NCI-H1105 treated with DMSO at 0.1 percent for 48 hours (cell line): ENCODE data around the gene PHF20.
A peak's percentile ranks its signal among the peaks of the same experiment; 100 is the strongest.
"Not testable (repeated sequence)": the region's sequence is repeated elsewhere in the genome, so short reads cannot be mapped to it uniquely, and the experiment has no call there.

ENCODE experiments used
- DNase-seq: peaks from one replicate; lab custom pipeline; 2025; lab: John Stamatoyannopoulos, UW

Gene PHF20

DNA sequence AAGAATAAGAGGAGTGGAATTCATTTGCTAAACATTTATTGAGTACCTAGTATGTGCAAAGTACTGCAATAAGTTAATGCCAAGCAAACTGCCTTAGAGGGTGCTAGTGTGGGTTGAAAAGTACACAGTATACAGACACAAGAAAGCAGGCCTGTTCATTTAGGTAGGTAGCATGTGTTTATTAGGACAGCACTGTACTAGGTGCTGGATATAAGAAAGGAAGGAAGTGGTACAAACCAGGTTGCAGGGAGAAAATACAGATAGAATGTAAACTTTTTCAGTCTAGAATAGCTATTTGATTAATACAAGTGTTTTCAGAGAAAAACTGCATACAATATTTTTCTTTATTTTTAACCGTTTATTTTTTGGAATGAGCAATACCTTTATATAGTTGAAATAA is 68.1 kb downstream of the PHF20 start:
- no peak for DNase-seq

DNA sequence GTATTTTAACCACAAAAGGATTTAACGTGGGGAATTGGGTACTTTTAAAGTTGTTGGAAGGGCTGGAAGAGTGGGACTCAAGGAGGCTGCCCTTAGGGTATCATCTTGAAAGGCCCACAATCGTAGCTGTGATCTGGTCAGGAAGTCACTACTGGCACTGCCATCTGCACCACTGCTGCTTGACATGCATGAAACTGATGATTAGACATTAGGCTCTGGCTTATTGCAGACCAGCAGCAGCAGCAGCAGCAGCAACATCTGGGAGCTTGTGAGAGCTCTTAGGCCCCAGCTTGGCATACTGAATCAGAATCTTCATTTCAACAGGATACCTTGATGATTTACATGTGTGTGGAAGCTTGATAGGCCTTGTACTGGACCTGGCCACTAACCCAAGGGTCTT is 68.6 kb downstream of the PHF20 start:
- no peak for DNase-seq

DNA sequence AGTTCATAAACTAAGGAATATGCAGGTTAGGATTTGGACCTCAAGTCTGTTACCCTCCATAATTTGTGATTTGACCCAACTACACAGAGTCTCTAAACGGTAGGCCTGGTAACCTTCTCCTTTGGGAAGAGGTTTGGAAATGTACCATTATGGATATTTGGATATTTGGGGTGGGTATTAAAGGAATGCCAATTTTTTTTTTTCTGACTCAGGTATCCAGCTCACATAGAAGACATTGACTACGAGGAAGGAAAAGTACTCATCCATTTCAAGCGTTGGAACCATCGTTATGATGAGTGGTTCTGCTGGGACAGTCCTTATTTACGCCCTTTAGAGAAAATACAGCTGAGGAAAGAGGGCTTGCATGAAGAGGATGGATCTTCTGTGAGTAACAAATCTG is 70.5 kb downstream of the PHF20 start:
- DNase-seq = no peak

DNA sequence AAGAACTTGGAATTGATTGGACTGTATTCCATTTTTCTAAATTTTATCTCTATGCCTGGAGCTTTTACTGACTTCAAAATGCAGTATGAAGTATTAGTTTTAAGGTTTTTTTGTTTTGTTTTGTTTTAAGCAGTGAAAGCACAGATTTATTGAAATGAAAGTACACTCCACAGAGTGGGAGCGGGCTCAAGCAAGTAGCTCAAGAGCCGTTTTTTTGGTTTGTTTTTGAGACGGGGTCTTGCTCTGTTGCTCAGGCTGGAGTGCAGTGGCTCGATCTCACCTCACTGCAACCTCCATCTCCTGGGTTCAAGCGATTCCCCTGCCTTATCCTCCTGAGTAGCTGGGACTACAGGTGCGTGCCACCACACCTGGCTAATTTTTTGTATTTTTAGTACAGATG is 72.1 kb downstream of the PHF20 start:
- not testable (repeated sequence) for DNase-seq

DNA sequence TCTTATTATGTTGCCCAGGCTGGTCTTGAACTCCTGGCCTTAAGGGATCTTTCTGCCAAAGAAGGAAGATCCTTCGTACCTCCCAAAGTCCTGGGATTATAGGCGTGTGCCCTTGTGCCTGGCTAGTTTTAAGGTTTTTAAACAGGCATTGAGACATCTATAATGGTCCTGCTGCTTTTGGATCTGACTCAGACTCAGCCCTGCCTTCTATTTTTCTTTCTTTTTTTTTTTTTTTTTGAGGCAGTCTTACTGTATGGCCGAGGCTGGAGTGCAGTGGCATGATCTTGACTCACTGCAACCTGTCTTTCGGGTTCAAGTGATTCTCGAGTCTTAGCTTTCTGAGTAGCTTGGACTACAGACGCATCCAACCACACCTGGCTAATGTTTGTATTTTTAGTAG is 73.7 kb downstream of the PHF20 start:
- DNase-seq = no peak

DNA sequence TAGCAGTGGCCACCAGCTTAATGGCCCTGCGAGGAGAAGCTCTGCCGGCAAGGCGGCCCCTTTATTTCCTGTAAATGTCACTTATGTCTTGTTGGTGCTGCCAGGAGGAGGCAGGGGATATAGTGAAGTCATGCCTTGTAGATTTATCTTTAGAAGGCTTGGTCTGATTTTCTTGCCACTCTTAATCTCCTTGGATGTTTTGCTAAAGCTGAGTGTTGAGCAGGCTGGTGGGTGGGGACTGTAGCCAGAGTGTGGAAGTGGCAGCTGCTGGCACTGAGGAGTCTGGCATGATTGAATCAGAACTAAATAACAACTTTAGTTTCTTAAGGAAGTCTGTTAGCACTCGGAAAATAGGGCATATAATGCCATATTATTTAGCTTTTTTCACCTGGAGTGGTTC is 77.9 kb downstream of the PHF20 start:
- DNase-seq = no peak

DNA sequence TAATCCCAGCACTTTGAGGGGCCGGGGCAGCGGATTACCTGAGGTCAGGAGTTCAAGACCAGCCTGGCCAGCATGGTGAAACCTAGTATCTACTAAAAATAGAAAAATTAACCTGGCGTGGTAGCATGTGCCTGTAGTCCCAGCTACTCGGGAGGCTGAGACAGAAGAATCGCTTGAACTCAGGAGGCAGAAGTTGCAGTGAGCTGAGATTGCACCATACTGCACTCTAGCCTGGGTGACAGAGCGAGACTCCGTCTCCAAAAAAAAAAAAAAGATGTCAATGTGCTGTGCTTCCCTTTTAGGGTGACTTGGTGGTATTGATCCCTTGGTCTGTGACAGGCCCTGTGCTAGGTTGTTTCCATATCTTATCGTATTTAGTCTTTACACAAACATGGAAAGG is 79.8 kb downstream of the PHF20 start:
- not testable (repeated sequence) for DNase-seq

DNA sequence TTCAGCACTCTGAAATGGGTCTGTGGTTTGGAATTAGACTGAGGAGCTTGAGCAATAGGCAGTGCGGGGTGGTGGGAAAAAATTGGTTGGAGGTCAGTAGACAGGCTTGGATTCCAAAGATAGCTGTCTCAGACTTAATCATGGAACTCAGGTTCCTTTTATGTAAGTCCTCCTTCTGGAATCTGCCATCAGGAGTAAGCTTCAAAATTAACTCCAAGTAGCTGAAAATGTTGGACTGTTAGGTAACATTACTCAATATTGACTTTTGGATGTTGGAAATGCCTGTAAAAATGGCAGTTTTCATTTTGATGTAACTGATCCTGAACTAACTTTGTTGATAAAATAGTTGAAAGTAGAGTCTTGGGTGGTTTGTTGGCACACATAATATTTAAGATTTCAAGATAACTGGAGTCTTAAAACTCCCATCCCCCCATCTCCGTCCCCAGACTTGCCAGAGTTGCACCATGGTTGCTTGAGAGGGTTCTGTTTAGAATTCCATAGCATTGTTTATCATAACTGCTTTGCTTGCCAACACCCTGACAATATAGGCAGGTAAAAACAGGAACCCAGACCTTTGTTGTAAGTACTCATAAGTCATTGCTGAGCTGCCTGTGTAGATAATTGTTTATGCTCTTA is 83.0 kb downstream of the PHF20 start:
- no peak for DNase-seq

DNA sequence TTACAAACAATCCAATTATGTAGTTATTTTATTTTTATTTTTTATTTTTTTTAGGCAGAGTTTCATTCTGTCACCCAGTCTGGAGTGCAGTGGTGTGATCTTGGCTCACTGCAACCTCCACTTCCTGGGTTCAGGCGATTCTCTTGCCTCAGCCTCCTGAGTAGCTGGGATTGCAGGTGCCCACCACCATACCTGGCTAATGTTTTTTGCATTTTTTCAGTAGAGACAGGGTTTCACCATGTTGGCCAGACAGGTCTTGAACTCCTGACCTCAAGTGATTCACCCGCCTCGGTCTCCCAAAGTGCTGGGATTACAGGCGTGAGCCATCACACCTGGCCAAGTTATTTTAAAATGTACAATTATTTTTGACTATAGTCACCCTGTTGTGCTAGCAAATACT is 83.8 kb downstream of the PHF20 start:
- DNase-seq = not testable (repeated sequence)

DNA sequence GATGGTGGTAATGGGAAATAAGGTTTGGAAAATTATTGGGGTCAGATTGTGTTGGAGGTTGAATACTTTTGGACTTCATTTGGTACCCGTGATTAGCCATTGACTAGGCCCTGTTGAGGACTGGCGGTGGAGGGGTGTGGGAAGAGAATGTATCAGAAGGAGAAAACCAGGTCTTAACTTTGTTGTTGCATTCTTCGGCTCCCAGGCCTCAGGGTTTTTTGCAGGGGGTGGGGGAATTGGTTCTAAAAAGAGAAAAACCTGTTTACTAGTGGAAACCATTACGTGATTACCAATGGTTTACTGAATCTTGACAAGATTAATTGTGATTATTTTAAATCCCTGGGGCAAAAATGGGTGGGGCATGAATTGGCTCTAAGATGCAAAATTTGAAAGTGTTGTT is 85.1 kb downstream of the PHF20 start:
- no peak for DNase-seq

DNA sequence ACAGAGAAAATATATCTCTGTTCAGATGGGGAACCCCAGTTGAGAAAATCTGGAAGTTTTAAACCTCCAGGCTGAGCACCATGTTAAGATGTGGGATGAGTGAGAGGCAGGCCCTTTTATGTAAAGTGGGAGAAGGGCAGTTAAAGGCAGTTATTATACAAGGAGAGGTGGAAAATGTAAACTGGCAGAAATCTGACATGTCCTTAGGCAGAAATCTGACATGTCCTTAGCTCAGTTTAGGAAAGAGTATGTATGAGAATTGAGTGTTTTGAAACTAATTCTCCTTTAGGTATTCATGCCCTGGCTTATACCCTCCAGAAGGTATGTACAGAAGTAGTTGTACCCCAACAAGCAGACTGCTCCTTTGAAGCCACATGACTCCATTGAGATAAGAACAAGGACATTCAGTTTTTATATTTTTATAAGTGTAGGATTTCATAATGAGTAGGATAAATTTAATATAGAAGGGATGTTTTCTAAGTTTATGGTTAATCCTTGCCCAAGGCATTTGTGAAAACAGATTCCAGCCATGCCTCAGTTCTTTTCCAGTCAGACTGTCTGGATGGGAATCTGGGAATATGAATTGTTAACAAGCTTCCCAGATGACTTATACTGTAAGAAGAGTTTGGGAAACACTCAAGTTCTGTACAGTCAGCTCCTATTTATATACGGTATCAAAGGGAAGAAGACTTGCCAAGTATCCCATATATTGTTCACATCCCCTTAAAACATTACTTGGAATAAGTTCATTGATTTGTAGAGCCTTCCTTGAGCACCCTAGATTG is 94.8 kb downstream of the PHF20 start:
- DNase-seq = no peak

DNA sequence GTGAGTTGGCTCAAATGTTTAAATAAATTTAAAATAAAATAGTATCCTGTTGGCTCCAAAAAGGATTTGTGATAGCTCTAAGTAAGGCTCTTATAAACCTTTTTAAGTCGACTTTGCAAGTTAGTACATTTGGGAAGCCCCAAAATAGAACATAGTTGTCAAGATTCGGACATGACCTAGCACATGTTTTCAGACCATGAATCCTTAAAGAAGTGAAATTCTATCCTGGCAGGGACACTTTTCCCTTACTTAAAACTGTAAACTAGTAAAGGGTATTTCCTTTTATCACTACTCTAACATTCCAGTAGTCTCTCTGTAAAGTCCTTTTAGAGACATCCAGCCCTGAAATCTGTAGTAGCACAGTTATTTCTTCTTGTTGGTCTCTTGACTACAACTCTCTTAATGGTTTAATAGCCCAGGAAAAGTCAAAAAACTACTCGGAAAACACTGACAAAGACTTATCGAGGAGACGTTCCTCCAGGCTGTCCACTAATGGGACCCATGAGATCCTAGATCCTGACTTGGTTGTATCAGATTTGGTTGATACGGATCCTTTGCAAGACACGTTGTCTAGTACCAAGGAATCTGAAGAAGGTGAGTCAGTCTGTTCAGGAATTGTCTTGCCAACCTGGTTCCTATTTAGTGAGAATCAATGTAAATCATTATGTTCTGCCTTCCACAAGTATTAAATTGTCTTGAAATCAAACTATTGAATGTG is 98.9 kb downstream of the PHF20 start:
- no peak for DNase-seq

DNA sequence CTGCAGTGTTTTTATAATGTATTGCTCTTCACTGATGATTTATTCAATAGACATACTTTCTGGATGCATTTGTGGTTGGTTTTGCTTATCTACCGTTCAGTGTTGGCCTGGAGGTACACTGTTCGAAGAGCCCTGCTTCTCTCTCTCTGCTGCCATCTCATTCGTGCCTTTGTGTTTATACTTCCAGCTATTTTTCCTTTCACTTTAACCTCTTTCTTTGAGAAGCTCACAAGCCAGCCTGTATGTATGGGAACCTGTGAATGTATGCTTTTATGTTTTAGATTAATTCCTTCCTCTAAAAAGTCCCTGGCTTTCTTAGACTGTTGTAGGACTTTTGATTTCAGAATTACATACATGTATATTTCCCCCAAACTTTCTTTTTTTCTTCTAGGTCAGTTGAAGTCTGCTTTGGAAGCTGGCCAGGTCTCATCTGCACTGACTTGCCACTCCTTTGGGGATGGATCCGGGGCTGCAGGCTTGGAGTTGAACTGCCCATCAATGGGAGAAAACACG is 99.5 kb downstream of the PHF20 start:
- peak; percentile 38 for DNase-seq

DNA sequence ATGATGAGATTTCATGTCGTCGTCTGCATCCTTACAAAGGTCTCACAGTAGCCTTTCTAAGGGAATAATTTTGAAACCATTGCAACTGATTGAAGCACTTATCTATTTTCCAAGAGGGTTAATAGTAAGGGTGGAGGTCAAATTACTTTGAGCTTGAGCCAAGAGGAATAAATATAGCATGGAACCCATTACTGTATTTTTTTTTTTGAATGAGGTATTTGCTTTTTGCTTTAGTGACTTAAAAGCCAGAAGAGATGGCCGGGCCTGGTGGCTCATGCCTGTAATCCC is 104.2 kb downstream of the PHF20 start:
- no peak for DNase-seq

DNA sequence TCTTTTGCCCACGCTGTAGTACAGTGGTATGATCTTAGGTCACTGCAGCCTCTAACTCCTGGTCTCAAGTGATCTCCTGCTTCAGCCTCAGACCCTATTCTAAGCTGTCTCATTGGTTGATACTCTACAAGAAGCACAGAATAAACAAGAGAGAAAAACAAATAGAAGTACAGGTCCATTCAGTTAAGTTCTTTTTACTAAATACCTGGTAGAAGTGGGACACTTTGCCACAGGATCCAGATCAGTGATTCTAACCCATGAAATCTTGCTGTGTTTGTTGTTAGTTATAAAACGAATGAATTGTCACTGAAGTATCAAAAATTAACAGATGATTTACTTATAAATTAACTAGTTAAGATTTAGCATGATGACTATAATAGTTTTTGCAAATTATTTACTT is 105.8 kb downstream of the PHF20 start:
- no peak for DNase-seq

DNA sequence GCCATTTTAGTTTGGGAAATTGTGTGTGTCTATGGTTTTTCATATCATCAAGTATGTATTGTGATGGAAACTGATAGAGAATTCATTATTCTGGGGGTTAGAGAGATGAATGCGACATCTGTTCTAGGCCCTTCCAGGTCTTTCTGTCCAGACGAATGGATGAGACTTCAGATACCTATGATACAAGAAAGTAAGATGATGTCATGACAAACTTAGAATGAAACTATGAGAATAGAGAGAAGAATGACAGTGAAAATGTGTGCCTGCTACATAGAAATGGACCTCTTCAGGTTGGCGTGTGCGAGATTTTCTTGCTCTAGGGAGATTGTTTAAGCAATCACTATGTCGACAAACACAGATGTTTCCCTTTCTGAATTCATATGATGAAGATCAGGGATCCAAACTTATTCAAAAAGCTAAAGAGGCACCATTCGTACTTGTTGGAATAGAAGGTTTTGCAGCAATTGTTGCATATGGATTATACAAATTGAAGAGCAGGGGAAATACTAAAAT is 106.4 kb downstream of the PHF20 start:
- DNase-seq = no peak

DNA sequence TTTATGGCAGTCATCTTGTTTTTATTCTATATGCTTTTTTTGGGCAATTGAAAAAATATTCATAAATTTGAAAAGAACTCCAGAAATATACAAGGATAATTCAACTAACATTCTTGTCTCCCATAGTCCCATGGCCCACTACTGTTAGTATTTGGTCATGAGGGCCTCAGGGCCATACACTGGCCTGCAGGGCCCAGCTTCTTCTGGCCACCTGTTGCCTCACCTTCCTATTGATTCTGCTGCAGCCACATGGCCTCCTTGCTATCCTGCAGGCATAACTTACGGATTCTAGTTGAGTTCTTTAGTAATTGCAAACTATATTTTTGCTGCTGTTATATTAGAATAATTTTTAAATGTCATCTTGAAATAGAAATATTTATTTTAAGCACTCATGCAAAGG is 109.9 kb downstream of the PHF20 start:
- no peak for DNase-seq

DNA sequence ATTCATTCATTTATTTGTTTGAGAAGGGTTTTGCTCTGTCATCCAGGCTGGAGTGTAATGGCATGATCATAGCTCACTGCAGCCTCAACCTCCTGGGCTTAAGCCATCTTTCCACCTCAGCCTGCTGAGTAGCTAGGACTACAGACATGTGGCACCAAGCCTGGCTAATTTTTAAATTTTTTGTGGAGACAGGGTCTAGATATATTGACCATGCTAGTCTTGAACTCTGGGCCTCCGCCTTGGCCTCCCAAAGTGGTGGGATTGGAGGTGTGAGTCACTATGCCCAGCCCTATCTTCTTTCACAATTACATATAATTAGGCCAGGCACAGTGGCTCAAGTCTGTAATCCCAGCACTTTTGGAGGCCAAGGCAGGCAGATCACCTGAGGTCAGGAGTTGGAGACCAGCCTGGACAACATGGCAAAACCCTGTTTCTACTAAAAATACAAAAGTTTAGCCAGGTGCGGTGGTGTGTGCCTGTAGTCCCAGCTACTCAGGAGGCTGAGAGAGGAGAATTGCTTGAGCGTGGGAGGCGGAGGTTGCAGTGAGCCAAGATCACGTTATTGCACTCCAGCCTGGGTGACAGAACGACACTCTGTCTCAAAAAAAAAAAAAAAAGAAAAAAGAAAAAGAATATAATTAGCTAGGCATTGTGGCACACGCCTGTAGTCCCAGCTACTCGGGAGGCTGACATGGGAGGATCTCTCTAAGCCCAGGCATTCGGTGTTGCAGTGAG is 110.8 kb downstream of the PHF20 start:
- not testable (repeated sequence) for DNase-seq

DNA sequence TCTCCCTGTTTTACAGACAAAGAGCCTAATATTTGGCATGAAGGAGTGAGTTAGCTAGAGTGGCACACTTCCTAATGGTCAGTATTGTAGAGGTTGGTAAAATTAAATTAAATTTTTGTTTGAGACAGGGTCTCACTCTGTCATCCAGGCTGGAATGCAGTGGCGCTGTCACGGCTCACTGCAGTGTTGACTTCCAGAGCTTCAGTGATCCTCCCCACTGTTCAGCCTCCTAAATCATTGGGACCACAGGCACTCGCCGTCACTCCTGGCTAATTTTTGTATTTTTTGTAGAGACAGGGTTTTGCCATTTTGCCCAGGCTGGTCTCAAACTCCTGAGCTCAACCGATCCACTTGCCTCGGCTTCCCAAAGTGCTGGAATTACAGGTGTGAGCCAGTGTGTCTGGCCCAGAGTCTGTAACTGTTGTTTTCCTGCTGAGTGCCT is 111.5 kb downstream of the PHF20 start:
- no peak for DNase-seq

DNA sequence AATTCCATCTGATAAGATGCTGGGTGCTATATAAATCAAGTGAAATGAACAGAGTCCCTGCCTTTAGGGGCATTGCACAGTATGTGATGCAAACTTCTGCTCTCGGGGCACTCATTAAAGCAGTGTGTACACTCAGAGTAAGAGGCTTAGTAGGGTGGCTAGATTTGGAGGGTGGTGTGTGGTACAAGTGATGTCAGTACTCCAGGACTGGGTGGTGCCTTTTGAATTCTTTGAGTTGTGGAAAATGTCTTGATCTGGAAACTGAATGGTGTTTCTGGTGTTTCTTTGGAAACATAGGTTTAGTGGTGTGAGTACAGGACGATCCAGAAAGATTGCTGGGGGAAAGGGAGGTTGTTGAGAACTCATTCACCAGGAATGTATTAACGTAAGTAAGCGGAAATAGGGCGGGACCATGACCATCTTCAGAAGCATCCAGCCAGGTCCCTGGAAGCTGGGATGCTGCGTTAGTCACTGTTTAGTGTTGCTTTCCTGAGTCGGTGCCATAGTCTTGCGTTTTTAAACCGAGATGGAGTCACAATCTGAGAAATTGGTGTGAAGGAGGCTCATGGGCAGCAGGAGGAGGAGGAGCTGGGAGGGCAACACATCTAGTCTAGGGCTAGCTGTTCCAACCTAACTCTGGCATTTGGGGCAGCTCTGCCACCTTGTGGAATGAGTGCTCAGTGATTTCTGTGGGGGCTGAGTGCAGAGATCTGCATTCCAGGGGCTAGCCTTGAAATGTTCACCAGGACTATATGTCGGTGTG is 112.1 kb downstream of the PHF20 start:
- DNase-seq = peak; percentile 56

DNA sequence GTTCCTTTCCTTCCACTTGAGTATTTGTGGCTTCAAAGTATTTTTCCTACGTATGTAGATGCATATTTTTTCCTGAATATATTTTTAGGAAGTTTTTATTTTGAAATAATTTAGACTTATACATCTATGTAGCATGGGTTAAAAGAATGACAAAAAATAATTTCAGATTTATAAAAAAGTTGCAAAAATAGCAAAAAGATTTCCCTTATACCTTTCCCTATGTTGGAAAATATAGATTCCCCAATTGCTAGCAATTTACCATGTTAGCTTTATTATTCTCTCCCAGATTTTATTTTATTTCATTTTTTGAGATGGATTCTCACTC is 112.7 kb downstream of the PHF20 start:
- DNase-seq = no peak

DNA sequence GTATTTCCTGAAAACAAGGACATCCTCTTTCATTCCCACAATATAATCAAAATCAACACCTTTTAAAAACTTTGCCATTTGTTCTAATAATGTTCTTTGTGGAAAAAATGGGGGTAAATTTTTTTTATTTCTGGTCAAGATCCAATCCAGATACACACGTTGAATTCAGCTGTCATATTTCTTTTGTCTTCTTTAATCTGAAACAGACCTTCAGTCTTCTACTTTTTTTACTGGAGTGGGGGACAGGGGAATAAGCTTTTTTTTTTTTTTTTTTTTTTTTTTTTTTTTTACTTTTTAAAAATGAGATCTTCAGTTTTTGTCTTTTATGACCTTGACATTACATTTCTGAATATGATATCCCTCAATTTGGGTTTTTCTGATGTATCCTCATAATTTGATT is 113.4 kb downstream of the PHF20 start:
- no peak for DNase-seq
